Chondrocyte (in vitro differentiated cells): ENCODE data around the gene BICD1. TPM values are rescaled to one million over a fixed set of nuclear protein-coding genes. Genes with fewer than 3 reads are reported as not detected.

ENCODE experiments used
- DNase-seq: peaks from one replicate; pipeline ENCODE4 v3.0.0; 2021; ENCODE audit warnings: mixed read lengths, low spot score
- H3K27ac Mint-ChIP-seq: one replicate; pipeline ENCODE4 v1.8.0; 2021; ENCODE audit warnings: mild to moderate bottlenecking, moderate library complexity, mixed read lengths; ENCODE audit not compliant: unreplicated experiment
- H3K27me3 Mint-ChIP-seq: 2 replicates; pipeline ENCODE4 v1.8.0; 2021; ENCODE audit warnings: low read depth, mixed read lengths
- H3K36me3 Mint-ChIP-seq: 2 replicates; pipeline ENCODE4 v1.8.0; 2021; ENCODE audit warnings: low read depth, mixed read lengths
- H3K4me1 Mint-ChIP-seq: 2 replicates; pipeline ENCODE4 v1.8.0; 2021; ENCODE audit warnings: low read depth, mild to moderate bottlenecking, mixed read lengths
- H3K4me3 Mint-ChIP-seq: one replicate; pipeline ENCODE4 v1.8.0; 2021; ENCODE audit warnings: mild to moderate bottlenecking, moderate library complexity, mixed read lengths; ENCODE audit not compliant: unreplicated experiment
- H3K9me3 Mint-ChIP-seq: 2 replicates; pipeline ENCODE4 v1.8.0; 2021; ENCODE audit warnings: low read depth, mixed read lengths
- total RNA-seq: library from RNA; stranded (reverse); gene quantifications from 3 replicates; pipeline ENCODE4 v1.2.1, GENCODE V29; 2021
- TF ChIP-seq, protein P1 (sequence below): fragments of 200-600 bp; sonication (generic); IDR thresholded peaks from 2 replicates; pipeline ENCODE4 v1.5.0; 2021; ENCODE audit warnings: antibody characterized with exemption, mild to moderate bottlenecking, moderate library complexity

Gene BICD1
- total RNA-seq, 1 donor from 2014 or later, result 30.5 TPM

DNA sequence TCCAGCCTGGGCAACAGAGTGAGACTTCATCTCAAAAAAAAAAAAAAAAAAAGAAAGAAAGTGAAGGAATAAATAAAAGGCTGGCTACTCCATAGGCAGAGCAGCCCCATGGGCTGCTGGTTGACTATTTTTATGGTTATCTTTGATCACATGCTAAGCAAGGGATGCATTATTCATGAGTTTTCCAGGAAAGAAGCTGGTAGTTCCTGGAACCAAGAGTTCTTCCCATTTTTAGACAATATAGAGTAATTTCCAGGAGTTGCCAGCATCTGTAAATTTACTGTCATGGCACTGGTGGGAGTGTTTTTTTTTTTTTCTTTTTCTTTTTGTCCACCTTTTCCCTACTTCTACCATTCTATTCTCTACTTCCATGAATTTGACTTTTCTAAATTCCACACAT lies 316.9 kb downstream of the BICD1 start:
- no peaks in the 10 kb centered on the region for H3K27me3 Mint-ChIP-seq
- TF ChIP-seq, protein P1, sequence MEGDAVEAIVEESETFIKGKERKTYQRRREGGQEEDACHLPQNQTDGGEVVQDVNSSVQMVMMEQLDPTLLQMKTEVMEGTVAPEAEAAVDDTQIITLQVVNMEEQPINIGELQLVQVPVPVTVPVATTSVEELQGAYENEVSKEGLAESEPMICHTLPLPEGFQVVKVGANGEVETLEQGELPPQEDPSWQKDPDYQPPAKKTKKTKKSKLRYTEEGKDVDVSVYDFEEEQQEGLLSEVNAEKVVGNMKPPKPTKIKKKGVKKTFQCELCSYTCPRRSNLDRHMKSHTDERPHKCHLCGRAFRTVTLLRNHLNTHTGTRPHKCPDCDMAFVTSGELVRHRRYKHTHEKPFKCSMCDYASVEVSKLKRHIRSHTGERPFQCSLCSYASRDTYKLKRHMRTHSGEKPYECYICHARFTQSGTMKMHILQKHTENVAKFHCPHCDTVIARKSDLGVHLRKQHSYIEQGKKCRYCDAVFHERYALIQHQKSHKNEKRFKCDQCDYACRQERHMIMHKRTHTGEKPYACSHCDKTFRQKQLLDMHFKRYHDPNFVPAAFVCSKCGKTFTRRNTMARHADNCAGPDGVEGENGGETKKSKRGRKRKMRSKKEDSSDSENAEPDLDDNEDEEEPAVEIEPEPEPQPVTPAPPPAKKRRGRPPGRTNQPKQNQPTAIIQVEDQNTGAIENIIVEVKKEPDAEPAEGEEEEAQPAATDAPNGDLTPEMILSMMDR, result no peak
- peaks cover 27% of the 10 kb centered on the region for H3K9me3 Mint-ChIP-seq

DNA sequence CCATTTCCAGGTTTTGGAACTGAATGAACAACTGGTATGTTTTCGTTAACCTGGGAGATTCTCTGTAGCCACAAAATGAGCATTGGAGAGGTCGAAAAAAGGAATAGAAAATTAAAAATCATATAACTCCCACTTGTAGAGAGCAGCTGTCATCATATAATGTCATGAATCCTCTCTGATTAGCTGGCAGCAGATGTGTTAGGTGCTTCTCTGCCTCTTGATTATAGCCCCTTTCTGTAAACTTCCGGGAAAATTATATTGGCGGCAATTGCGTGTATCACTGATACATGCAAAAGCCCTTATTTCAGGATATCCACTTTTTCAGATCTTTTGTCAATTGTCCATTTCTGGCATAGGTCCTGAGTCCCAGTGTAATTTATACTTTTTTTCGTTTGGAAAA lies 324.4 kb downstream of the BICD1 start:
- TF ChIP-seq, protein P1, result no peak
- Mint-ChIP-seq H3K36me3 (peaks cover 17% of the 10 kb centered on the region), H3K4me3 (no peak overlapping the region), H3K4me1 (peaks cover 5% of the 10 kb centered on the region), H3K27me3 (no peaks in the 10 kb centered on the region), H3K27ac (no peak overlapping the region), H3K9me3 (peaks cover 24% of the 10 kb centered on the region)
- DNase-seq, result no peak

More for the DNA sequence above, 316.9 kb downstream of the BICD1 start:
- no peak for DNase-seq
- Mint-ChIP-seq H3K27ac (no peak overlapping the region), H3K36me3 (peaks cover 15% of the 10 kb centered on the region), H3K4me3 (no peak overlapping the region), H3K4me1 (peaks cover 5% of the 10 kb centered on the region)

Other genes starting within 250 kb of the BICD1 start
- gene RESF1, start 147.4 kb upstream of the BICD1 start, total RNA-seq, result 15.7 to 17.9 TPM (median 16.9 TPM) in 3 replicates